Caki2 (cell line): Measurements from ENCODE around the gene EPB41L4A. TPM values are rescaled to one million over a fixed set of nuclear protein-coding genes. Genes with fewer than 3 reads are reported as not detected.
"Not testable (repeated sequence)": the region's sequence is repeated elsewhere in the genome, so short reads cannot be mapped to it uniquely, and the experiment has no call there.

ENCODE experiments used
- DNase-seq: peaks from one replicate; pipeline ENCODE4 v3.0.0-alpha.2; 2015; ENCODE audit warnings: low read depth
- in situ Hi-C: cut with HindIII; loops from 2 replicates; pipeline ENCODE4 v1.10.0; 2016; ENCODE audit warnings: low sequenced_read_pairs, low pct_unique_long_range_greater_than_20kb, mixed read lengths
- total RNA-seq: library from RNA; depleted of rRNA; stranded (reverse); fragments of >200 nt; shearing (Covaris generic); gene quantifications from 2 replicates; pipeline ENCODE4 v1.2.3, GENCODE V29; 2014; ENCODE audit warnings: low replicate concordance

Gene EPB41L4A
- total RNA-seq, 1 experiment from 2014 or later, result 20.7 TPM

DNA sequence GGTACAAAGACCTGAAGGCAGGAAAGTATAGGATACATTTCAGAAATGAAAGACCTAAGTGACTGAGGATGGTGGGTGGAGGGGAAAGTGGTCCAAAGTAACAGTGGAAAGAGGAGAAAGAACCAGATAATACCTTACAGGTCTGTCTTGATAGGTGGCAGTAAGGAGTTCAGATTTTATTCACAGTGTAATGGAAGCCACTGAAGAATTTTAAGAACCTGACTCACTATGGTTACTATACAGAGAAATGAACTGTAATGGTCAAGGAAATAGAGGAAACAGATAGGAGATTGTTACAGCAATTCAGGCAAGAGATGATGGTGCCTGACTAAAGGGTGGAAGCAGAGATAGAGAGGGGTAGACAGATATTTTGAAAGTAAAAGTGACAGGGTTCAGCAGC, 46.5 kb downstream of the EPB41L4A start:
- DNase-seq, result peak; percentile 24
- in situ Hi-C loops, result no loop called here

DNA sequence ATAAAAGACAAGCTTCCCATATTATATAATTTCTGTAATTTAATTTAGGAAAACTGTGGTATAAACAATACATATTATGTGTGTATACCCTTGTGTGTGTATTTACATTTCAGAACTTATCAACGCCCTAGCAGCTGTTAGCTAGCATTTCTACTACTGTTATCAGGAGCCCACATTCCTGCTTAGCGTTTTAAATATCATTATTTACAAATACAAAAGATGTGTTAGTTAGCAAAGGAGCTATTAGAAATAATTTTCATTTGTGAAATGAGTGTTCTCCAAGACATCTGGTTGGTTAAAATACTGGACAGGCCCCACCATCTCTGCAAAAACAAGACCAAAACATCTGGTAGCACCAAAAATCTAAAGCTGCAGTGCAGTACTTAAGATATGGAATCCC, 48.0 kb downstream of the EPB41L4A start:
- no peak for DNase-seq
- in situ Hi-C loops, result no loop called here

DNA sequence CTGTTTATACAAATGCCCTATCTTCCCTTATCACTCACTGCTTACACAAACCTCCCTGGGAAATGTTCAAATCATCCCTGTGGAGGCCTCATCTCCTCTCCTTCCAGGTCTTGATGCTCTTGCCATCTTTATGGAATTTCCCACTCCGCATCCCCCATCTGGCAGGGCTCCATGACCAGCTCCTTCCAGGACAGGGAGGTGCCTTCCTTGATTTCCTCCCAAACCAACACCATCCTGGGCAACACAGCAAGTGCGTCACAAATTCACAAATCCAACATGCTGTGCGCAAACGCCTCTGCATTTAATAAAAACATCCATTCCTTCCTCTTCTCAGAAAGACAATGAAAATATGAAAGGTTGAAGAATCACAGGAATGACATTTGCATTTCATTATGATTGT, 51.7 kb downstream of the EPB41L4A start:
- no peak for DNase-seq
- in situ Hi-C loops, result no loop called here

DNA sequence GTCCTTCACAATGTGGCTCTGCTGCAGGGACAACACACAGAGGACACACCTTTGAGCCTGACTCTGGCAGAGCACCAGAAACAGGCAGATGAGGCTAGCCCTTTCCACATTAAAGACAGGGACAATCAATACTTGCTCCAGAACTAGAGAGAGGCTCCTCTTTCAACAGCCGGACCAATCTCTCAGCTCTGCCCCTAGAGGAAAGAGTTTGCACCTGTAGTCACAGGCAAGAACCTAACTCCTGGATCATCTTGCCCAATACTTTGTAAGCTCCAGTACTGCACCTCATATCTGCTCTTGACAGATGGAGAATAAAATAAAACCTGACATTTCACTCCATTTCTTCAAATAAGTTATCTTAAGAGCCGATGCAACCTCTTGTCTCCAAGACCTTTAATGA, 52.1 kb downstream of the EPB41L4A start:
- in situ Hi-C loops, result no loop called here
- DNase-seq, result no peak

DNA sequence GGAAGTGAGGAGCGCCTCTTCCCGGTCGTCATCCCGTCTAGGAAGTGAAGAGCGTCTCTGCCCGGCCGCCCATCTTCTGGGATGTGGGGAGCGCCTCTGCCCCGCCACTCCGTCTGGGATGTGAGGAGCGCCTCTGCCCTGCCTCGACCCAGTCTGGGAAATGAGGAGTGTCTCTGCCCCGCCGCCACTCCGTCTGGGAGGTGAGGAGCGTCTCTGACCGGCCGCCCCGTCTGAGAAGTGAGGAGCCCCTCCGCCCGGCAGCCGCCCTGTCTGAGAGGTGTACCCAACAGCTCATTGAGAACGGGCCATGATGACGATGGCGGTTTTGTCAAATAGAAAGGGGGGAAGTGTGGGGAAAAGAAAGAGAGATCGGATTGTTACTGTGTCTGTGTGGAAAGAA, 58.3 kb downstream of the EPB41L4A start:
- in situ Hi-C loops, DNase-seq: not testable (repeated sequence)

DNA sequence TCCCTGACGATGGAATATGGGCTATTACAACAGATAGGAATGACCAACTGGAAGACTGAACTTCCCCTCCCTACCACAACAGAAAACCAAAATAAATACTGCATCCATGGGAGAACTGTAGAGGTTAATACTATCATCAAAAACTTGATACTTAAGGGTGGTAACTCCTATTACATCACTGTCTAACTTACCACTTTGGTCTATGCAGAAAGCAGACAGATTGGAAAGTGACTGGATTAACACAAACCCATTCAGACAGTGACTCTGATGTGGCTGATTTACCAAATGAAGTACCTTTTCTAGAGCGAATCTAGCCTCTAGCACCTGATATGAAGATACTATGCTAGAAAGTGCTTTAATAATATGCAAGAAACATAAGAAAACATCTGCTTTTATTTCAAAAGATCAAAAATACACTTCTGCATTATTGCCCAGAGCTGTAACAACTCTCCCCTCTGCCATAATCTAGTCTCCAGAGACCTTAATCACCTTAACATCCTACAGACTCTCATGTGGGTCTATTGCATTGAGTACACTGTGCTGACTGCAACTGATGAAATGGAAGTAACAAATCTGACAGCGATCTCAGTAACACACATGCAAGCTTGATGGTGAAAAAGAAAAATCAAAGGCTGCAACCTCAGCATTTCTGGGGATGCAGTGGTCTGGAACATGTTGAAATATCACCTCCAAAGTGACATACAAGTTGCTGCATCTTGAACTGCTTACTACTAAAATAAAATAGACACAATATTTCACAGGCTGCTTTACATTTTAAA, 62.7 kb downstream of the EPB41L4A start:
- no peak for DNase-seq
- in situ Hi-C loops, result no loop called here

DNA sequence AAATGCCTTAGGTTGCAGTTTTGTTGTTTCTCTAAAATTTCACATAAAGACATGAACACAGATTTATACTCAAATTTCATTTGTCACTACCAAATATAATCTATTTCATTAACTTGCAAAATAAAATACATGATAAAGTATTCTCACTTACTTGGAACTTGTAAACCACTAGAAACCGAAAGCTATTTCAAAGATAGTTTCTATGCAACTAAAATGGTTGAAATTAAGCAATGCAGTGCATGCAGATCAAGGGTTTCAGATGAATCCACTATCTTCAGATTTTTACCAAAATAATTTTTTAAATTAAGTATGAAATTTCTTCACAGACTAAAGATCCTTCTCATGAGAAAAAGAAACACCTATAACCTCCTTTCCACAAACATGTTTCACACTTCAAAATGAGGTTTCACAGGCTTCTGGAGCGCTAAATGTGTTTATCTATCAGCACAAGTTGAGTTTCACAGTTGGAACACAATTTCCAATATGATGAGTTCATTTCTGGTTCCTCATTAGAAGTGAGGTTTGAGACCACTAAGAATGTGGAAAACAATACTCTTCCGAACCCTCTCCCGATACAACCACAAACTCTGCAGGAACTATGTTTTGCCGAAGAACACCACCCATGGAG, 63.9 kb downstream of the EPB41L4A start:
- no peak for DNase-seq
- in situ Hi-C loops, result no loop called here

DNA sequence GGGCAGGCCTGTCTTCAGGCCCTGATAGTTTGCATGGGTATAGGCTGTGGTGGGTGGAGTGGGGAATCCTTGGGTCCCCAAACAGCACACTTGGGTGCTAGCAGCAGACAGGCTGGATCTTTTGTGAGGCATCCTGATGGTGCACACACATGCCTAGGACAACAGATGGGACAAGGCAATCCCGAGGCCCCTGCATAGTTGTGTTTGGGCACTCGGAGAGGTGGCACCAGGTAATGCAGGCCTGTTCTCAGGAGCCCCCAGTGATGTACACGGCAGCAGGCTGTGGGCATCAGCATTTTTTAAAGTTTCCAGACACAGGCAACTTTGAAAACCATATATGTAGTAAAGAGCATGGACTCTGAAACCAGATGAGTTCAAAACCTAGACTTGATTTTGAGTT, 65.4 kb downstream of the EPB41L4A start:
- in situ Hi-C loops, result no loop called here
- no peak for DNase-seq

DNA sequence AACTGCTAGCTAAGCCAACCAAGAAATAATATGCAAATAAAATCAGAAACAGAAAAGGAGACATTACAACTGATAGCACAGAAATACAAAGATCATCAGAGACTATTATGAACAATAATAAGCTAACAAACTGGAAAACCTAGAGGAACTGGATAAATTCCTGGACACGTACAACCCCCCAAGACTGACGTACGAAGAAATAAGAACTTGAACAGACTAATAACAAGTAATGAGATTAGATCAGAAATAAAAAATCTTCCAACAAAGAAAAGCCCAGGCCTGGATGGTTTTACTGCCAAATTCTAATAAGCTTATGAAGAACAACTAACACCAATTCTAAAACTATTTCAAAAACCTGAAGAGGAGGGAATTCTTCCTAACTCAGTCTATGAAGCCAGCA, 67.9 kb downstream of the EPB41L4A start:
- no peak for DNase-seq
- in situ Hi-C loops, result no loop called here

DNA sequence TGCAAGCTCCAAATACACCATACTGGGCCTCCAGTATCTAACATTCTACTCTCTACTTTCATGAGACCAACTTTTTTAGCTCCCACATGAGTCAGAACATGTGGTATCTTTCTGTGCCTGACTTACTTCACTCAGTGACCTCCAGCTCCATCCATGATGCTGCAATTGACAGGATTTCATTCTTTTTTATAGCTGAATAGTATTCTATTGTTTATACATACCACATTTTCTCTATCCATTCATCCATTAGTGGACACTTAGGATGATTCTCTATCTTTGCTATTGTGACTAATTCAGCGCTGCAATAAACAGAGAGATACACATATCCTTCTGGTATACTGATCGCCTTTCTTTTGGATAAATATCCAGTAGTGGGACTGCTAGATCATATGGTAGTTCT, 68.5 kb downstream of the EPB41L4A start:
- no peak for DNase-seq
- in situ Hi-C loops, result no loop called here

DNA sequence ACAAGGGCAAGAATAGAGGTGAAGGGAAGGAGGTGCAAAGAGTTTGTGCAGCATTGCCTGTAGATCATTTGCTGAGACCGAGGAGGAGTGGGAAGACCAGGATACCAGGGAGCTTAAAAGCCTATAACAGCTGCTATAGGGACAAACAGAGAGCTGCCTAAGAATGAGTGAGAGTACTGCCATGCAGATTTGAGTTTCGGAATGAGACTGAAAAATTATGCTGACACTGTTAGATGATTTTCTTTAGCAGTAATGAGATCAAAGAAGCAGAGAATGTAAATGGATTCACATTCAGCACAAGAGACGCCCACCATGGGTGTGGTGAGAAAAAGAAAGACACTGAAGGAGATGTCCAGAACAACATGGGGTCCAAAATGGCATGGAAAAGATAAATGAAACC, 69.7 kb downstream of the EPB41L4A start:
- in situ Hi-C loops, result no loop called here
- DNase-seq, result no peak

DNA sequence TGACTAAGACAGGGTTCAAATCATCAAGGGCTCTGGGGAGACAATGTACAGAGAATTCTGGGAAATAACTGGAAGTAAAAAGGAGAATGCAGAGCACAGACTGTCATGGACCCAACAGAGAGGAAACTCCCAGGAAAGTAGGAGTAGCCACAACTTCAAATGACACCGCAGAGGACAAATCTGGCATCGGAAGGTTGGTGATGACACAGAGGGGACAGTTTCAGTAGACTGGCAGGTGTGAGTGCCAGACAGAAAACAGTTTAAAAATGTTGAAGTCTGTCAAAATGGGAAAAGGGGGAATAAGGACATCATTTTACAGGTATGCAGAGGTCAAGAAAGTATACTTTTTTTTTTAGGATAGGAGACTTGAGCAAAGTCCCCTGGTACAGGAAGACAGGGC, 70.2 kb downstream of the EPB41L4A start:
- no peak for DNase-seq
- in situ Hi-C loops, result no loop called here

DNA sequence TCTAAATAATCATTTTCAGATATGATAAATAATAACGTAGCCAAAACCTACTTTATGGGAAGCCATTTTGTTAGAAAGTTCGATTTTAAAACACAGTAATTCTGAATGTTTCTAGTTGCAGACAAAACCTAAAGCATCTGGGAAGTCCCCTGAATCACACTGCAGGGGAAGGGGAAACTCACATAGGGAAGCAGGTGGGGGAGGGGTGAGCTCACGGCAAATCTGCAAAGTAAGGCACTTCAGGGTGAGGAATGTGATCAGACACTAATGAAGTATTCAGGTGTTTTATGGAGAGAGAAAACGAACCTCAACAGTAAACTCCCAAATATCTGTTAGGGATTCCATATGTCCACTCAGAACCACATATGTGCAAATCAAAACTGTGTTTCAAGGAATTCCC, 70.7 kb downstream of the EPB41L4A start:
- in situ Hi-C loops, result no loop called here
- no peak for DNase-seq

DNA sequence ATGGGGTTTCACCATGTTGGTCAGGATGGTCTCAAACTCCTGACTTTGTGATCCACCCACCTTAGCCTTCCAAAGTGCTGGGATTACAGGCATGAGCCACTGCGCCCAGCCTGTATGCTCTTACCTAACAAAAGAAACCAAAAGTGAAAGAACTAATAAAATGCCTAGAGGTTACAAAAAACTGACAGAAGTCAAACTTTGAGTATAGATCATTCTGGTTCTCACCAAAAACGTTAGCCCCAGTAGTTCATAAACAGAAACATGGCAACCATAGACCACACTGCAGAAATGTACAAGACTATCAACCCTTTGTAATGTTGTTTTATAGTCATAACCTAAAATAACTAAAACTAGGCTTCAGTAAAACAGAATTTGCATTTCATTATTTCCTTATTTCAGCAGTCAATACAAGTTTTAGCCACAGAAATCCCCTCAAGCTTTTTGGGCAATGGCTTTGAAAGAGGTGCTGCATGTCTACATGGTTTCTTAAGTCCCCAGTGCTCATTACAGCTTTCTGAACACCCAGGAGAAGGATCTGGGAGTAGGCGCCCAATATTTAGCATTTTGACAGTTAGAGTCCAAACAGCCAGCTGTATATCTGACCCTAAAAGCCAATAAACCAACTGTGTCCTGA, 72.5 kb downstream of the EPB41L4A start:
- DNase-seq, result no peak
- in situ Hi-C loops, result no loop called here

DNA sequence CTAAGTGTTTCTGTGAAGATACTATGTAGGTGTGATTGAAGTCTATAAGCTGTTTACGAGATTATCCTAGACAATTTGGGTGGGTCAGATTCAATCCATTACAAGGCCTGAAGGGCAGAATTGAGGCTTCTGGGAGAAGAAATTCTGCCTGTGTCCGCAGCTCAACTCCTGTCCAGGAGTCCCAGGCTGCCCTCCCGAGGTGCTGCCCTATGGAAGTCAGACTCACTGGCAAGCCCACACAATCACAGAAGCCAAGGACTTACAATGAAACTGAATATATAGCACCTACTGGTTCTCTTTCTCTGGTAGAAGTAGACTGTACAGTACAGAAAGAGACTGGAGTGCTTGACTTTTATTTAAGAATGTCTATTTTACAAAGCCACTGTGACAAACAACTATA, 74.5 kb downstream of the EPB41L4A start:
- in situ Hi-C loops, result no loop called here

DNA sequence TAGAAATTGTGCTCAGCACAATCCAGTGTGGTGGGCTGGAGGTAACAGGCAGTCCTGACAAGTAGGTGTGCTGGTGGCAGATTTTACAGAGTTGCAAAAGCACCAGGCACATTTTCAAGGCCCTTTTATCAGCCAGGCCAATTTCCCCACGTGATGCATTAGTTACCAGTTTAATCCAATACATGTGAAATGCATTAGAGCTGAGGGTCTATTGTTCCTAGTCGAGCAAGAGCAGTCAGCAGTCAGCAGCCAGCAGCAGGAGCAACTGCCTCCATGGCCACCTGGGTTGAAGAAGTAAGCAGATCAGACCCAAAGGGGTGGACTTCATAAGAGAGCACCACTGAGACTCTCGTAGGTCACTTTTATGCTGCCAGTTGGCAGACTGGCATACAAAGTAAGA, 76.7 kb downstream of the EPB41L4A start:
- in situ Hi-C loops, result no loop called here
- no peak for DNase-seq

More for the DNA sequence above, 74.5 kb downstream of the EPB41L4A start:
- DNase-seq, result no peak

DNA sequence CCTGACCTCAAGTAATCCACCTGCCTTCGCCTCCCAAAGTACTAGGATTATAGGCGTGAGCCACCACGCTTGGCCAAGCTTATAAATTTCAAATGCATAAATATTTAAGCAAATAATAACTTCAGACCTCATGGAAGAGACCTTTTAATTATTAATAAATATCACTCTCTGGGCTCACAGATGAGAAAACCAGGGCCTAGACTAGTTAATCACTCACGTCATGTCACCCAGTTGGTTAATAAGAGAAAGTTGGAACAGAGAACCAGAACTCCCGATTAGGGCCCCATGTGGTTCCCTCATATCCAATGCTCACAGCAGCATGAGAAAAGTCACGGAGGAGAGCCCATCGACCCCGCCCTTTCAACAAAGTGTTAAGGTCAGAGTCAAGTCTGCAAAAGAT, 79.3 kb downstream of the EPB41L4A start:
- in situ Hi-C loops, result no loop called here
- peak; percentile 82 for DNase-seq

DNA sequence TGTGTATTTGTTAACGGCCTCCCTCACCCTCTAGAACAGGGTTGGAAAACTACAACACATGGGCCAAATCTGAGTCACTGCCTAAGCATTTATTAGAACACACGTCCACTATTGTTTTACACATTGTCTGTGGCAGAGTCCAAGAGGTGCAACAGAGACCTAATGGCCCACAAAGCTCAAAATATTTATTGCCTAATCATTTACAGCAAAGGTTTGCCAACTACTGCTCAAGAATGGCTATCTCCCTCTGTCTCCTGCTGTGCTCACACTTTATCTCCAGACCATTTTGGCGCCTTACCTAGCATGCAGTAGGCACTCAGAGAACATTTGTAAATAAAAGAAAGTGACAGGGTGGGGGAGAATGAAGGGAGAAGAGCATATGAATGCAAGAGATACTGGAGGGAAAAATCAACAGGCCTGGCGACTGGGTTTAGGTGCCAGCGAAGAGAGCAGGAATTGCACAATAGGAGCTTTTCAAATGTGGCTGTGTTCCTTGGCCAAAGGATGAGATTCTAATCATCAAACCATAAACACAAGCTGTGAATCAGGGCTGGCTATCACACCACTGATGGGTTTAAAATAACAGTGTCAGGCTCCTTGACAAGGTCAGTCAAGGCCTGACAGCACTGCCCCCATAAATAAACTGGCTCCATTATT, 80.3 kb downstream of the EPB41L4A start:
- in situ Hi-C loops, result no loop called here
- peak; percentile 91 for DNase-seq

DNA sequence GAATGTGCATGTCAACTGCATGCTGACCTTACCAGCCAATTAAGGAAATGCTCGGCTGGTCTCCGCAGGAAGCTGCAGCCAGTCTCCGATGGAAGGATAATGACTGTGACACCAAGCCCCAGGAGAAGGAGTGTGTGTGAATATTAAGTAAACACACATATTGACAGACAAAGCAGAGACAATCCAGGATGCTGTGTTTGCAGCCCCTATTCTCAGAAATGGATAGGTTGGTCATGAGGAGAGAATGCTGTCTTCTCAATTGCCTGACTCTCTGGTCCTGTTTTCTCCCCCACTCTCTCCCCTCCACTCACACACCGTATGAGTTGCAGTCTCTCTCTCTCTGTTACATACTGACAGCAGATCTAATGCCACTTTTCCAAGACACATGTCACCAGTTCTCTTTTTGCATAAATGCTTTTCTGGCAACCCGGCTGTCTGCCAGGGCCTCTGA, 85.7 kb downstream of the EPB41L4A start:
- no peak for DNase-seq
- in situ Hi-C loops, result no loop called here
